HG03378 (cell line): Measurements from ENCODE around the gene AHSA1.
"Not testable (repeated sequence)": the region's sequence is repeated elsewhere in the genome, so short reads cannot be mapped to it uniquely, and the experiment has no call there.

Experiments
- ATAC-seq: cut with Tn5 transposase; IDR thresholded peaks from one replicate; pipeline ENCODE4 v1.9.1; 2021; ENCODE audit warnings: mild to moderate bottlenecking, moderate library complexity; ENCODE audit not compliant: unreplicated experiment

Gene AHSA1

DNA sequence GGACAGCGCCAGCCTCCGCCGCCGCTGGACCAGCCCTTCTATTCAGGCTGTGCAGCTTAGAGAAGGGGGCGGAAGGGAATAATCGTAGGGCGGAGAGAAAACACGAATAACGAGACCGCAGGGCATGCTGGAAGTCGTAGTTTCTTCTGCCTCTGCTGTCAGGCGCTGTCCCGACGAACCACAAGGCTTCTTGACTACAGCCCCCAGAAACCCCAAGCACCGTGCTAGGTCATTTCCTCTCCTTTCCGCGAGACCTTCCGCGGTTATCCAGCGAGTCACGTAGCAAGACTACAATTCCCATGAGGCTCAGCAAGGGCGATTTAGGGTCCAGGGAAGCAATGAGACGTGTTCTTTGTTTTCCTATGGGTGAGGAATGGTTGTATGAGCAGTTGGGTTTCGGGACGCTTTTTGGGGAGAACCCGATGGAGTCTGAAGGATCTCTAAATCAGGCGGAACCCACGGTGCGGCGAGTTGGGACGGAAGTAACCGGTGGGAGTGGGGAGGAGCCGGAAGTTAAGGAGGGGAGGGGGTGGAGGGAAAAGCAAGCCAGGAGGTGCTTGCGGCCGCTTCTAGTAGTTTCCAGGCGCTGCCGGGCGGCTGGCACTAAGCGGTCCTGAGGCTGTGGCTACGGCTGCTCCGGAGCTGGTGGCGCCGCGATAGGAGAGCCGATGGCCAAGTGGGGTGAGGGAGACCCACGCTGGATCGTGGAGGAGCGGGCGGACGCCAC, at the start of gene AHSA1, which contains the start of gene VIPAS39:
TSS of gene AHSA1 (plus strand) at position 572 of the 727 bp plus-strand sequence. CDS start at position 669, 97 bp downstream.
TSS of gene VIPAS39 (minus strand) at position 80 of the 727 bp plus-strand sequence. CDS start 3,499 bp downstream, outside the sequence.
- ATAC-seq, result peak; percentile 91

DNA sequence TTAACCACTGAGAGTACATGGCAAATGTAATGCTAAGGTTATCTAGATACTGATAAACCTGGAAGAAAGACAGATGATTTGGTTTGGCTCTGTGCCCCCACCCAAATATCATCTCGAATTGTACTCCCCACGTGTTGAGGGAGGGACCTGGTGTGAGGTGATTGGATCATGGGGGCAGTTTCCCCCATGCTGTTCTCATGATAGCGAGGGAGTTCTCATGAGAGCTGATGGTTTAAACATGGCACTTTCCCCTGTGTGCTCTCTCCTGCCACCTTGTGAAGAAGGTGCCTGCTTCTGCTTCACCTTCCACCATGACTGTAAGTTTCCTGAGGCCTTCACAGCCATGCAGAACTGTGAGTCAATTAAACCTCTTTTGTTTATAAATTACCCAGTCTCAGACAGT, 48.8 kb upstream of the AHSA1 start:
- no peak for ATAC-seq

DNA sequence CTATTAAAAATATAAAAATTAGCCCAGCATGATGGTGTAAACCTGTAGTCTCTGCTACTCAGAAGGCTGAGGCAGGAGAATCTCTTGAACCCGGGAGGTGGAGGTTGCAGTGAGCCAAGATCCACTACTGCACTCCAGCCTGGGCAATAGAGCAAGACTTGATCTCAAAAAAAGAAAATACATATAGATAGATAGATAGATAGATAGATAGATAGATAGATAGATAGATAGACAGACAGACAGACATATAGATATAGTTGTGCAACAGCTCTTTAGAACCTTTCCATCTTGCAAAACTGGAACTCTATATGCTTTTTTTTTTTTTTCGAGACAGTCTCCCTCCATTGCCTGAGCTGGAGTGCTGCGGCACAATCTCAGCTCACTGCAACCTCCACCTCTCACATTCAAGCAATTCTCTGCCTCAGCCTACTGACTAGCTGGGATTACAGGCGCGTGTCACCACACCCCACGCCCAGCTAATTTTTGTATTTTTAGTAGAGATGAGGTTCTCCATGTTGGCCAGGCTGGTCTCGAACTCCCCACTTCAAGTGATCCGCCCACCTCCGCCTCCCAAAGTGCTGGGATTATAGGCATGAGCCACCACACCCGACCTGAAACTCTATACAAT, 42.4 kb upstream of the AHSA1 start:
- not testable (repeated sequence) for ATAC-seq

DNA sequence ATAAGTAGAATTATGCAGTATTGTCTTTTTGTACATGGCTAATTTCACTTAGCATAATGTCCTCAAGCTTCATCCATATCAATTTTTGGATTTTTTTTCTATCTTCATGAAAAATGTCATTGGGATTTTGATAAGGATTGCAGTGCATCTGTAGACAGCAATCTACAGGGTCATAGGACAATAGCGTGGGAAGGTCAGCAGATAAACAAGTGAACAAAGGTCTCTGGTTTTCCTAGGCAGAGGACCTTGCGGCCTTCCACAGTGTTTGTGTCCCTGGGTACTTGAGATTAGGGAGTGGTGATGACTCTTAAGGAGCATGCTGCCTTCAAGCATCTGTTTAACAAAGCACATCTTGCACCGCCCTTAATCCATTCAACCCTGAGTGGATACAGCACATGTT, 41.8 kb upstream of the AHSA1 start:
- not testable (repeated sequence) for ATAC-seq

DNA sequence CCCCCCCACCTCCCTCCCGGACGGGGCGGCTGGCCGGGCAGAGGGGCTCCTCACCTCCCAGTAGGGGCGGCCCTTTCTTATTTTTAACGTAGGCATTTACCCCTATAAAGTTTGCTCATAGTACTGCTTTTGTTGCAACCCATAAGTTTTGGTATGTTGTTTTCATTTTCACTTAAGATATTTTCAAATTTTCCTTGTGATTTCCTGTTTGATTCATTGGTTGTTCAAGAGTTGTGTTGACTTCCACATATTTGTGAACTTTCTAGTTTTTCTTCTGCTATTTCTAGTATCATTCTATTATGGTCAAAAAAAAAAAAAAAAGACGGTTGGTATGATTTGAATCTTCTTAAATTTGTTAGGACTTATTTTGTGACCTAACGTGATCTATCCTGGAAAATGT, 41.1 kb upstream of the AHSA1 start:
- ATAC-seq, result no peak

DNA sequence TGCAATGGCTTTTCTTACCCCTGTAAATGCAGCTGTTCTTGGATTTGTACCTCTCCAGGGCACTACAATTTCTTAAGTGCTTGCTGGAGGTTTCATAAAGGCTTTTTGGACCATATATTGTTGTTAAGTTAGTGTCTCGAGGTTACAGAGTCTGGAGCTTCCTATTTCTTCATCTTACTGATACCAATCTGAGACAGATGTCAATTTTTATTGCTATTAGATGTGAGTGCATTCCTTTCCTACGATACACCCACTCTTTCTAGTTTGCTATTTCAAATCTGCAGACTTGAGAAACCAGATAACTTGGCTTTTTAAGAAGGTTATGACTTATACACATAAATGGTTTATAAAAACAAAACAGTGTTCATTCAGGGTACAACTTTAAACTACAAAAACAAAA, 36.7 kb upstream of the AHSA1 start:
- ATAC-seq, result no peak

DNA sequence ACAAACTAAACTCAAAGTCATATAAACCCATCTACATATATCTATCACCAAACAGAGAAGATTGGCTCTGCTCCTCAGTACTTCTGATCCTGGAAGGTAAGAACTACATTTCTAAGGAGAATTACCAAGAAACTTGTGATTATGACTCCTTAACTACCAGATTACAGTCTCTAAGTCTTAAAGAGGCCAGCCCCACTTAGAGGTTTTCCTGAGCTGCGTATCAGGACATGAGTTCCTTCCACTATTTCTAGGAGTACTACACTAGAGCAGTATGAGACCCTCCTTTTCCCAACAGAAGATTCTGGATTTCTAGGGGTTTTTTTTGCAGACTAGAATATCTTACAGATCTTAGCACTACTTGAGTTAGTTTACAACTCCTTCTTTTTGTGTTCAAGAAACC, 34.5 kb upstream of the AHSA1 start, which contains the start of gene NOXRED1:
TSS of gene NOXRED1 (minus strand) at position 101 of the 400 bp plus-strand sequence. CDS start 634 bp downstream, outside the sequence.
- no peak for ATAC-seq

DNA sequence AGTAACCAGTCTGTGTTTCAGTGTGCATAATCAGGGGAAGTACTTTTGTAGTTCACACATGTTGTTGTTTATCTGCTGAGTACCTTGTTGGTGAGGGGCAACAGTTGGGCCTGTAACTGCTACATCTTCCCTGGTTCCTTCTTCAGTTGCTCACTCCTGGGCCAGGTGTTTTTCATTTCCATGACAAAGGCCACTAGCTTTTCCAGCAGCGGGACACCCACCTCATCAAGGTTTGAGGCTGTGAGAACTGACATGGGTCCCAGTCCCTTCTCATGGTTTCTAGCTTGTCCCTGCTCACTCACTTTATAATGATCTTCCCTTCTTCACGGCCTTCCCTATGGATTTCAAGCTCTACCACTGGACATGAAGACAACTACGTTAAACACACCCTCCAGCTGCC, 33.0 kb upstream of the AHSA1 start:
- no peak for ATAC-seq

DNA sequence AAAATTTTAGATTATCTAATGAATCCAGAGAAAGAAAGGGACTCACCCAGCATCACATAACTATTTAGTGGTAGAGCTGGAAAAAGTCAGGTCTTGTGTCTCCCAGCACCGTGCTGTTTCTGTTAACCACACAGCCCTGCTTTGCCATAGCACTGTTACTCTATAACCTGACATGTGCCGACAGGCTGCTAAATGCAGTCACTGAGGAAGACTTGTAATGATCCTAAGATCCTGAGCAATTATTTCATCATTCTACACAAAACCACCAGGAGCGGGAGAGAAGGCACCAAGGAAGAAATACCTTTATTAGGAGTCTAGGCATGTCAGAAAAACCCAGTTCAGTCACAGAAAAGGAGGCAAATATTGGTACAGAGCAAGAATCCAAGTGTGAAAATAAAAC, 31.5 kb upstream of the AHSA1 start:
- ATAC-seq, result no peak

DNA sequence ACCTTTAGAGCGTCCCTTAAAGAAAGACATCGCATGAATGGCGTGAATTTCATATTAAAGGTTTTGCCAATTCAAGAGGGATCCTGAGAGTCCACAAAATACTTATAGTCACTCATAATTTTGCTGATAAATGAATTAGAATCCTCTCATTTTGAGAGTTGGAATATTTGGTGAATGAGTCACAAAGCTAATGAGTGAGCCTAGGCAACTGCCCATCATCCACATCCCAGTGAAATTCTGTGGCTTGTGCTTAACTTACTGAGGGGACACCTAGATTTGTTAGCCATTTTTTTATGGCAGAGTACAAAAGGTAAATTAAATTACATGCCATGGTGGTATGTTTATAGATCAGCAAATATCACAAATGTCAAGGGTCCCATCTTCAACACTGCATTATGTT, 21.9 kb upstream of the AHSA1 start:
- ATAC-seq, result no peak

DNA sequence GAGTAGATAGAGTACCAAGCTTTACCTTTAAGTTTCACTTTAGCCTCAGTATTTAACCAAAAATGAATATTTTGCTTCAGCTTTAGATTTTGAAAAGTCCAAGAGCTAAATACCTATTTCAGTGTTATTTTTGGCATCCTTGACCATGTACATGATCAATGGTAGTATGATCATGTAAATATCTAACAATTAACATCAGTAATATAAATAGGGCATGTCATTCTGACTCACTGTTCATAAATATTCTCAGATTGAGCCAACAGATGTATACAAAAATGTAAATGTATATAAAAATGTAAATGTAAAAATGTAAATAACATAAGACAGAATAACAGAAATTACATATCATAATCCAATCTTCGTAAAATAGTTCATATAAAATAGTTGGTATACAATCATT, 19.3 kb upstream of the AHSA1 start:
- ATAC-seq, result no peak

DNA sequence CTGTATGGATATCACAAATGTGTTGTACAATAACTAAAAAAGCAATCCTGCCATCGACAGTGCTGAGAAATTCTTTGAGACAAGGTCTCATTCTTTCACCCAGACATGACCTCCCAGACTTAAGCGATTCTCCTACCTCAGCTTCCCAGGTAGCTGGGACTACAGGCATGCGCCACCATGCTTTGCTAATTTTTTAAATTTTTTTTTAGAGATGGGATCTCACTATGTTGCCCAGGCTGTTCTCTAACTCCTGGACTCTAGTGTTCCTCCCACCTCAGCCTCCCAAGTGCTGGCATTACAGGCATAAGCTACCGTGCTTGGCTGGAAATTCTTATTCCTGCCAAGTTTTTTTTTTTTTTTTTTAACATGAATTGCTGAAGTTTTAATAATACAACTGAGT, 18.0 kb upstream of the AHSA1 start:
- no peak for ATAC-seq

DNA sequence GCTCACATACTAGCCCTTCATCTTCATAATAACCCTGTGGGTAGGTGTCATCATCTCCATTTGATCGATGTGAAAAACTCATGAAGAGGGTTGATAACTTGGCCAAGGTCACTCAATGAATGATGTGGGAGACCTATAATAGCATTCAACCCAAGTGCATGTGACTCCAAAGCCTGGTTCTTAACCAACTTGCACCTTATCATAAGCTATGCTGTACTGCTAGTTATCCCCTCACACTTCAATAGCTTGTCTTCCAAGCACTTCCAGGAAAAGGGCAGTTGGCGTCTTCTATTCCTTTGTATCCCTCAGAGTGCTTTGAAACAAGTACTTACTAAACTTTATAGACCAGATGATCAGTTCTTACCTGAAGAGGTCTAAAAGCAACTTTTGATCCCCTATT, 15.7 kb upstream of the AHSA1 start:
- no peak for ATAC-seq

DNA sequence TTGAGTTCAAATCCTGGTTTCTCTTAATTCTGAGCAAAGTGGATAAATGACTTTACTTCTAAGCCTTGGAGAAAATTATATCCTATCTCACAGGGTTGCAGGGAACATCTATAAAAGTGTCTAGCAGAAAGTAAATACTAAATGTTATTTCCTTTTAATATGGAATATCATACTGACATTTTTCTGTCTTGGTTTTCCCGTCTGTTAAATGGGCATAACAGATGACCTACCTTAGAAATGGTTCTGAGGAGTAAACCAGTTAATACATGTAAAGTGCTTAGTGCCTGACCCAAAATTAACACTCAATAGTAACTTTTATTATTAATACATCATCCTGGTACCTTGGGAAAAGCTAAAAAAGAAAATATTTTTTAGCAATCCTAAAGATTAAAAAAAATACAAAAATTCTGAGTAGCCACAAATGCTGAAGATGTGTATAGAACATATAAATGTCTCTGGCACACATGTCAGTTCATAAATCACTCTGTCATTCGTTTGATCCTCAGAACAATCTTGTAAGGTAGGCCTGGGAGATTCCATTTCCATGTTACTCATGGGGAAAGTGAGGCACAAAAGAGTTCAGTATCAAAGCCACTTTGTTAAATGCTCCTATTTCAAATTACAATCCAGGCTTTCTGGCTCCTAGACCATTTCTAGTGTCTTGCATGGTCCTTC, 1.8 kb upstream of the AHSA1 start:
- ATAC-seq, result no peak

DNA sequence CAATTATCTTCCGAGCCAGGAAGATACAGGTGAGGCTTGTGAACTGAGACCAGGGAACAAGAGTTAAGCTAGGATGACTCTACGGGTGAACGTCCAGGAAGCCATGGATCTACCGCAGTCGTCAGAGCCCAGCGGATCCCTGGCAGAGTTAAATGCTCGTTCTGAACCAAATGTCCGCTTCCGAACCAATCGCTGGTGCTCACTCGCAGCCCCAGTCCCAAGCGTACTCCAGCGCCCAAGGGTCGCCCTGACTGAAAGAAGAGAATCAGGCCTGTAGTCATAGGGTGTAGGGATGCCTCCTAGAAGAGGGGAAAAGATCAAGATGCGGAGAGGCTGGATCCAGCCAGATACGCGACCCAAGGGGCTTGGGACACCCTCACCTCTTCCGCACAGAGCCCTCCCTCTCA, 775 bp upstream of the AHSA1 start:
- peak; percentile 18 for ATAC-seq

DNA sequence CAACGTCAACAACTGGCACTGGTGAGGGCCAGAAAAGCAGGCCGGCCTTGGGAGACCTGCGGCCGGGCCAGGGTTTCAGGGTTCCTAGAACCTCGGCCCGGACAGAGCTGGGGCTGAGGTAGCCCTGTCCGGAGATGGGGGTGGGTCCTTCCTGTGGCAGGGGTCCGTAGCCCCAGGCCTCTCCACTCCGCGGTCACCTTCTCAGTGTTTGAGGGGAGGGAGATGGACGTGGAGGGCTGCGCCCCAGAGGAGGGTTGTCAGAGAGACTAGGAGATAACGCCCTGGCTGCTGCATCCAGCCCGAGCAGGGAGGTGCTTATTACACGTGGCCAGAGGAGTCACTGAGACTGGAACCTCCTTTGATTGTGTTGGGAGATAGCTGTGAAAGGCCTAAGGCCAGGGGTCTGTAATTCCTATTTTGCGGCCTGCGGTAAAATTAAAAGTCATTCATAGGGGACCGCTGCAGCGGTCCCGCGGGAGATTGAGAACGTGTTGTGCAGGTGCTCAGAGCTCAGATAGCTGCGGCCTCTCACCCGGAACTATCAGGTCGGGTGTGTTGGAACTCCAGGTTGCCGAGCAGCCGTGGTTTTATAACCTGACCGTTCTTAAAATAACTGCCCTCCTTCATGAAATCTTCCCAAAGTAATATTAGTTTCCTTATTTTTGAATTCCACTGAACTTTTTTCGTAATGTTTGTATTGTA, 507 bp downstream of the AHSA1 start:
- ATAC-seq, result peak; percentile 11

DNA sequence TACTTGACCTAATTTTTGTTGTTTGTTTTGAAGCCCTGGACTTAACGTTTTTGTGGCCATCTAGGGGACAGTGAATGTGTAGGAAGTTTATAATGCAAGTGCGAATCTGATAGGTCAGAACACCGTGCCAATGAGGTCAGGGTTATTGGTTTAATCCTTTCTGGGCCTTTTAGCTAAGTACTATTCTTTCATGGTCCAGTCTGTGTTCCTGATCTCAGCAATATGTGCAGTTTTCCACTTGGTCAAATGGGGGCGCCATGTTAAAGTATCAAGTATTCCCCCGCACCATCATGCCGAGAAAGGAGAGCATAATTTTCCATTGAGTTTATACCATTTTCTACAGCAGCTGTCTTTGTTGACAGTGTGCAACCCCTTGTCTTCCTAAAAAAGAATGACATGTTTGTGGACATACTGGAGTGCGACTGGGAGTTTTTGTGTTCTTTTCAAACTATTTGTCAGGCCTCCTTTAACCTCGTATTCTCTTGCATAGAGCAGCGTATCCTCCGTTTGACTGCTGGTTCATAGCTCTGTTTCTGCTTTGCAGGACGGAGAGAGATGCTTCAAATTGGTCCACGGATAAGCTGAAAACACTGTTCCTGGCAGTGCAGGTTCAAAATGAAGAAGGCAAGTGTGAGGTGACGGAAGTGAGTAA, 1.3 kb downstream of the AHSA1 start:
- ATAC-seq, result no peak

DNA sequence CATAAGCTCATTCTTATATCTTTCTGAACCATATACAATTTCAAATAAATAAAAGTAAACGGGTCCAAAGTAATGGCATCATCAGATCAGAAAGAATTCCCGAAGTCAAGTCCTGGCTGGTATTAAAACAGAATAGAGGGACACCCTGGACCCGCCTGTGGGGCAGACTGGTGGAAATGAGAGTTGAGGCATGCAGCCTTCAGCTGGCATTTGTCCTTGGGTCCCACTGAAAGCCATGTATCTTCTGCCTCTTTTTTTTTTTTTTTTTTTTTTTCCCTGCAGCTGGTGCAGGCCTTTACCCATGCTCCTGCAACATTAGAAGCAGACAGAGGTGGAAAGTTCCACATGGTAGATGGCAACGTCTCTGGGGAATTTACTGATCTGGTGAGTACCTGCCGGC, 9.9 kb downstream of the AHSA1 start:
- no peak for ATAC-seq

DNA sequence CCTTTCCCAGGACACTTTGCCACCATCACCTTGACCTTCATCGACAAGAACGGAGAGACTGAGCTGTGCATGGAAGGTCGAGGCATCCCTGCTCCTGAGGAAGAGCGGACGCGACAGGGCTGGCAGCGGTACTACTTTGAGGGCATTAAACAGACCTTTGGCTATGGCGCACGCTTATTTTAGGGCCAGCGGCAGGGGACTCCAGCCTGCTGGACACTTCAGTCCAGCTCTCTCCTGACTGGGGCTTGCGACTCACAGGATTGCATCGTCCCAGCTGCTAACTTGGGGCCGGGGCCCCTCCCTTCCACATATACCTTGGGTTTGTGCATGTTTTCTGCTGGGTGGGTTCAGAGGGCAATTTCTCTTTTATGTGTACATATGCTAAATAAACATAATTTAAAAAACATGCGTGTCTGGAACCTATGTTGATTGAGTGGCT, 11.2 kb downstream of the AHSA1 start:
- ATAC-seq, result no peak

DNA sequence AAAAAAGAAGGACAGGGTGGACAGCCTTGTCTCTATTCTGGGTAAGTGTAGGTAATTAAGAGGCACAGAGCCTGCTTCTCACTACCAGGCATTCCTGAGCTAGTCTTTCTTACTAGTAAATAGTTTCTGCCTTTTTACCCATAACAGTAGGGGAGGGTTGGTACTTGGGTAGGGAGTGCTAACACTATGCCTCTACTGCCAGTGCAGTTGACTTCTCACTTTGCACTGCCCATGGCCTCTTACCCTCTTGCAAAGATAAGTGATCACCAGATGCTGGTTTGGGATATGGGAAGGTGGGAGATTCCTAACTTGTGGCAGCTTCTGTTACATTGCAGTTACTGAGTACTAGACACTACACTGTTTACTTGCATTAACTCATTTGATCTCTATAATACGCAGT, 11.6 kb downstream of the AHSA1 start:
- no peak for ATAC-seq
